HG03060 (cell line): ENCODE results near the gene CNEP1R1.

ENCODE experiments used
- ATAC-seq: cut with Tn5 transposase; IDR thresholded peaks from one replicate; pipeline ENCODE4 v1.9.1; 2021; ENCODE audit warnings: low read depth, moderate number of reproducible peaks; ENCODE audit not compliant: unreplicated experiment

CNEP1R1 gene

DNA sequence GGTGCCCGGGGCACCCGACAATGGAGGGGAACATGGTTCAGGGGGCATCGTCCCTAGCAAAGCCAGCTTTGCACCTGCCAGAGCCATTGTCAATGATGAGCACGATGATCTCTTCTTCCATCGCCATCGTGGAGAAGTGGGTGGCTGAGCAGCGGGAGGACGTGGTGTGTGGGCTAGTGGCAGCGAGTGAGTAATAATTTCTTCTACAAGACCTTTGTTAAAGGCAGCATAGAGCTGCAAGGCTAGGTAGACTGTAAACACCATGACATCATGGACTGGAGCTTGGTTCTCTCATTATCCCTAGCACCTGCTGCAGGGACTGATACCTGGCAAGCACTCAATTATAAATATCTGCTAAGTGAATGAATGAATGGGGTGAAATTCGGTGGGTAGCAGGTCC is 34.1 kb downstream of the CNEP1R1 start:
- ATAC-seq, result no peak

DNA sequence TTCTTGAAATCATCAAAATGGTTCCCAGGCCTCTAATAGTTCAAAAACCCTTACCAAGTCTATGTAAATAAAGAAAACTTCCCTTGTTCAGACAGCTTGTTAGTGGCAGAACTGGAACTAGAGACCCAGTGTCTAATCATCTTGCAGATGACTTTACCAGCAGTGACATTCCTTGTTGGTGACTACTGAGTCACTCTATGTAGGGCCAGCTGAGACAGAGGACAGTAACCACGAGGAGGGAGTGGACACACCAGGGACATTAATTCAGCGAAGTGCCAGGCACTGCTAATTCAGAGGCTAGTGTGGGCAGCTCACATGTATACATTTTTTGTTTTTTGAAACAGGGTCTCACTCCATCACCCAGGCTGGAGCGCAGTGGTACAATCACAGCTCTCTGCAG is 34.6 kb downstream of the CNEP1R1 start:
- ATAC-seq, result no peak

DNA sequence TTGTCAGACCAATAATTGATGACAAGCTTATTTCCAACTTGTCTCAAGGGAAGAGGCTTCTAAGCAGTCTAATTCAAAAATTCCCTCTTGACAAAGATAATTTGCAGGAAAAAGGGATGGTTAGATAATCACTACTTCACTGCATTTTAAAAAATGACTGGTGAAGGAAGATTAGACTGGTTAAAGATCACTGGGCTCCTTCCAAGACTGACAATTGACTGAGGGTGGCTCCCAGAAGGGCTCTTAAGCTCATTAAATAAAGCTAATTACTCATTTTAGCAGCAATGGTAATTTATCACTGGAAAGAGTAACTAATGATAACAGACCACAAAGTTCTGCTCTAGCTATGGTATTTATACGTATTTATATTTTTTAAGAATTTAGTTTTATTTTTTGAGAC is 36.3 kb downstream of the CNEP1R1 start:
- ATAC-seq, result no peak

DNA sequence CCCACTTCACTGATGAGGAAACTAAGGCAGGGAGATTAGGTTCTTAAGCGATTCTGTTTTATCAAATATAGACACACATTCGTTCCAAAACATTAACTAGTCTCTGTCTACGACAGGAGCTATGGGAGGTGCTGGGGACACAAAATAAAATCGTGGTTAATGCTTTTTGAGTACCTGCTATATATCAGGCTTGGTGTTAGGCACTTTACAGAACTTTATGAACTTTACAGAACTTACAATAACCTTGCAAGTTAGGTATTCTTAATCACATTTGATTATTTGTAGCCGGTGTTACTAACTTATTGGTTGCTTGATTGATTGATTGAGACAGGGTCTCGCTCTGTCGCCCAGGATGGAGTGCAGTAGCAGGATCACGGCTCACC is 40.2 kb downstream of the CNEP1R1 start:
- ATAC-seq, result no peak

DNA sequence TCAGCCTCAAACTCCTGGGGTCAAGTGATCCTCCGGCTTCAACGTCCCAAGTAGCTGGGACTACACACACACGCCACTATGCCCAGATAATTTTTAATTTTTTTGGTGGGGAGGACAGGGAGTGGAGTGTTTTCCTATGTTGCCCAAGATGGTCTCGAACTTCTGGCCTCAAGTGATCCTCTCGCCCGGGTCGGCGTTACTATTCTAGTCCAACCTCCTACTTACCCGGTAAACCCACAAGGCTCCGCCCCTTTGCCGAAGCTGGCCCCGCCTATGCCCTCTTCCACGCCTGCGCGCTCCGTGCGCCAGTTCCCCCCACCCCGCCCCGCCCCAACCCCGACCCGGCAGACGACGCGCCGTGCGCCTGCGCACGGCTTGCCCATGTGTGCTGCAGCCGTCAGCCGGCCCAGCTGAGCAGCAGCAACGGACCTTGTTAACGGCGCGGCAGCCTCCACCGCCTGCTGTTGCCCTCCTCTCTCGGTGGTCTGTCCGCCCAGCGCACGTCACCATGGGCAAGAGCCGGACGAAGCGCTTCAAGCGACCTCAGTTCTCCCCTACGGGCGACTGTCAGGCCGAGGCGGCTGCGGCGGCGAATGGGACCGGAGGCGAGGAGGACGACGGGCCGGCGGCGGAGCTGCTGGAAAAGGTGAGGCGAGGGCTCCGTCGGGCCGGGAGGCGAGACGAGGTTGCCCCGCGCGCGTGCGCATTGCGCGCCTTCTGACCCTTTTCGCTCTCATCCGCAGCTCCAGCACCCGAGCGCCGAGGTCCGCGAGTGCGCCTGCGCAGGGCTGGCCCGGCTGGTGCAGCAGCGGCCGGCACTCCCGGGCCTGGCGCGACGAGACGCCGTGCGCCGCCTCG is 40.8 kb downstream of the CNEP1R1 start, which contains the start of gene HEATR3:
Gene HEATR3, plus strand, starts transcription at position 347 of the 858 bp plus-strand sequence. Its CDS starts 162 bp downstream, at position 509.
- ATAC-seq, result peak; percentile 40

DNA sequence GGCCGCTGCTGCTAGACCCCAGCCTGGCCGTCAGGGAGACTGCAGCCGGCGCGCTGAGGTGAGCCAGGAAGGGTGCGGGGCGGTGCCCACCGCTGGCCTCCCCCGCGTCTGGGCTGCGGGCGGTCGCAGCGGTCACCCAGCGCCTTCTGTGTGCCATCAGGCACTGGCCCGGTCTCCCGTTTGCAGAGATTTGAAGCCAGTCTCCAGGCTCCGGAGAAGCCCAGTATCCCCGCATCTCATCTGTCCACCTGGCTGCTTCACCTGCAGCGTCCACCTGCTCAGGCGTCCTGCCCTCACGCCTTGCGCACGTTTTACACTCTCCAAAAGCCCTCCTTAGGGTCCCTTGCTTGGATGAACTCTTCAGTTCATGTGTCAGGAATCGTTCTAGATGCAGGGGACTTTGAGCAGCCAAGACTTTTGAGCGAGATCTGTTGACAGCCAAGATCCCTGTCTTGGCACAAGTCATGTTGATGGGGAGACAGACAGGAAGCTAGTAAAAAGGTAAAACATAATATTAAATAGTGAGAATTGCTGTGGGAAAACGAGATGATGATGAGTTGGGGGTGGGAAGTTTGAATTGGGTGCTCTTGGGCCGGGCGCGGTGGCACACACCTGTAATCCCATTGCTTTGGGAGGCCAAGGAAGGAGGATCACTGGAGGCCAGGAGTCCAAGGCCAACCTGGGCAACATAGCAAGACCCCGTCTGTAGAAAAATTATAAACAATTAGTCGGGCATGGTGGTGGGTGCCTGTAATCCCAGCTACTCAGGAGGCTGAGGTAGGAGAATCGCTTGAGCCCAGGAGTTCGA is 41.7 kb downstream of the CNEP1R1 start:
- peak; percentile 16 for ATAC-seq

DNA sequence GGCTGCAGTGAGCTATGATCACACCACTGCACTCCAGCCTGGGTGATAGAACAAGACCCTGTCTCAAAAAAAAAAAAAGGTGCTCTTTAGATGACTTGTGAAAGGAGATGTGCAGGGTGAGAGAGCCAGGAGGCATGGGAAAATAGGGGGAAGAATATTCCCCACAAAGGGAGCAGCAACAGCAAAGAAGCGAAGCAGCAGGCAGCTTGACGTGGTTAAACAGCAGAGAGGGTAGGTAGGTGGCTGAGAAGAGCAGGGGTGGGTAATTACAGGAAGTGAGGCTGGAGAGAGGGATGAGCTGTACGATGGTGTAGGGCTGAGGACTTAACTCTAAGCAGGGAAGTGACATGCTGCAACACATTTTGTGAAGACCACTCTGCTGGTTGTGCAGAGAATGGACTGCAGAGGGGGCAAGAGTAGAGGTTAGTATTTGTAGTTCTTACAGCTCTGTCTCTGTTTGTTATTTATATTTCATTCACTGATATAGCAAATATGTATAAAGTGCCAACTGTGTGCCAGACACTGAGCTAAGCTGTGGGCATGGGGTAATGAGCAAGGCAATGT is 42.3 kb downstream of the CNEP1R1 start:
- no peak for ATAC-seq

DNA sequence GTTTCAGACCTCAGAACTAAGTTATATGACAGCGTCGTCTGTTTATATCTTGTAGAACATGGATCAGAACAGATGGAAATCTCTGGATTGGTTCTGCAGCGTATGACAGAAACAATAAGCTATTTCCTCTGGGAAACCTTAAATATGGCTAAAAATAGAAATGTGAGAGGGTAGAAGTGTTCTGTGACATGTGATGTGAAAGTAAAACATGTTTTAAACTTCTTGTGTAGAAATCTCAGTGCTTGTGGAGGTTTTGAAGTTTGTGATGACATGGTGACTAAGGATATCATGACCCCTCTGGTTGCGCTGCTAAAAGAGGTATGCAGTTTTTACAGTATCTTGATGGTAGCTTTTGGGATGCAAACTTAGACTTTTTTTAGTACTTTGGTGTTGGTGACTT is 43.5 kb downstream of the CNEP1R1 start:
- no peak for ATAC-seq

DNA sequence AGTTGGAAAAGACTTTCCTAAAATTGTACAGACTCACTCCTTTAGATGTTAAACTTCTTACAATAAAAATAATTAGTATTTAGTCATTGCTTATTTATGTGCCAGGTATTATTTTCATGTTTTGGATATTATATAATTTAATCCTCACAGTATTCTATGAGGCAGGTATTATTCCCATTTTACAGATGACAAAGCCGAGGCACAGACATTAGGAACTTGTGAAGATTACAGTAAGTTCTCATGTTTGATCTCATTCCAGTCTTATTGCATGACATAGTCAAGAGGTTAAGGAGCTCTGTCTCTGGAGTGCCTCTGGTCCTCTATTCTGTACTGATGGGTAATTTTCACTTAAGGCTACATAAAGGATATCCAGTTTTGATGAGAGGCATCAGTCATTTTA is 44.0 kb downstream of the CNEP1R1 start:
- no peak for ATAC-seq

DNA sequence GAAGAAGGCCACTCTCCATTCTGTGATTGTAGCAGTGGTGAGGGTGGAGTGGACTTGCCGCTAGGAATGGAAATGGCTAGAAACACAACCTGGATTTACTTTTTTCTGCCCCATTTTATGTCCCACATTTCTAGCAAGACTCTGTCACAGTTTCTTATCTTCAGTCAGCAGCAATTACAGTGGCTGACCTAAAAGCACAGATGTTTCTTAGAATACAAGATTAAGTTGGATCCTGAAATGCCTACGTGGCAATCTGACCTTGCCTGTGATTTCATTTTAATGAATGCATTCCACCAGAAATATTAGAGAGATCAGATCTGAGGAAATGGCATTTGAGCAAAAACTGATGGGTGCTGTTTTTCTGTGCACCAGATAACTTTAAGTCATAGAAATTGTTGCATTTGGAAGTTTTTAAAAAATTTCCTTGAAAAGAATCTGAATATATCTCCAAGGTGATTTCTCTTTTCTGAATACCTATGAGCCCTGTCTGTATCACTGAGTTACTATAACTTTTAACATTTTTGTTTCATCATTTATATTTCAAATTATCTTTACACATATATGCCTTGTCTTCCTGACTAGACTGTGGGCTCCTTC is 46.1 kb downstream of the CNEP1R1 start:
- no peak for ATAC-seq

DNA sequence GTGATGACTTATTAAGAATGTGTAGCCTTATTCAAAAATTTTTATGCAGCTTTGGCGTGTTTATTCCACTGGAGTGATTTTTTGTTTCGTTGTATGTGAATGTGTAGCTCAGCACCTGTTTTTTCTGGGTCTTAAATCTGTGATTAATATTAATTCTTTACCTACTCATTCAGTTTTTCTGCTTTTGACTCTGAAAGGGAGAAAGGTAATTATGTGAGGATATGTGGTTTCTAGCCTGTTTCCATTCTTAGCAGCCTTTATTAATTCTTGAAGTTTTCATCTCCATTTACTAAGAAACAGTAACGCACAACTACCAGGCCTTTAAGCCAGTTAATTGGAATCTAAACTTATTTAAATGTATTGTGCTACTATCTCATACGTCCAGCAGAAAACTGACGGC is 47.7 kb downstream of the CNEP1R1 start:
- ATAC-seq, result no peak

DNA sequence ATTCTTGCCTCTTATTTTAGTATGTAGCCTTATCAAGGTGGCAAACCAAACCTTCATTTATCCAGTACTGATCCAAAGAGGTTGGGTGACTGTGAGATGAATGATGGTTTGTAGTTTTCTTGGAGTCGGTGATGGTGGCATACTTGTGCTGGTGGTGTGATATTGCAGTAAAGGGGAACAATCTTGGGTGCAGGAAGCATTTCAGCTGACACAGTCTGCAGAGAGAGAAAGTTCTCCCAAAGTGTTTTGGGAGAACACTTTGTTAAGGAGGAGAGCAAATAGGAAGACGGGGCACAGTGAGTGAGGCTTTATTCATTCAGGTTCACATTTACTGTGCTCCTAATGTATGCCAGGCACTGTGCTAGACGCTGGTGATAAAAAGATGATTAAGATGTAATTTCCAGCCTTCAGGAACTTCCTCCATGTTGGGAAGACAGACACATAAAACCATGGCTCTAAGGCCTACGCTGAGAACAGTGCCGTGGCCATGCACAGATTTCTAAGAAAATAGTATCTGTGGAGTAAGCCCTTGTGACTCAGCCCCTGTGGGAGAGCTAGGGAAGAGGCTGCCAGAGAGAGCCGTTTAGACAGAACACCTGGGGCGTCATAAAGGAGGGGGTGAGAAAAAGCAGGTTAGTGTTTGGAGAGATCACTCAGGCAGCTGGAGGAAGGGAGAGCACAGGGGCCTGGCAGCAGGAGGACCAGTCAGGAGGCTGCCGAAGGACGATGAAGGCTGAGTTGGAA is 54.5 kb downstream of the CNEP1R1 start:
- no peak for ATAC-seq

DNA sequence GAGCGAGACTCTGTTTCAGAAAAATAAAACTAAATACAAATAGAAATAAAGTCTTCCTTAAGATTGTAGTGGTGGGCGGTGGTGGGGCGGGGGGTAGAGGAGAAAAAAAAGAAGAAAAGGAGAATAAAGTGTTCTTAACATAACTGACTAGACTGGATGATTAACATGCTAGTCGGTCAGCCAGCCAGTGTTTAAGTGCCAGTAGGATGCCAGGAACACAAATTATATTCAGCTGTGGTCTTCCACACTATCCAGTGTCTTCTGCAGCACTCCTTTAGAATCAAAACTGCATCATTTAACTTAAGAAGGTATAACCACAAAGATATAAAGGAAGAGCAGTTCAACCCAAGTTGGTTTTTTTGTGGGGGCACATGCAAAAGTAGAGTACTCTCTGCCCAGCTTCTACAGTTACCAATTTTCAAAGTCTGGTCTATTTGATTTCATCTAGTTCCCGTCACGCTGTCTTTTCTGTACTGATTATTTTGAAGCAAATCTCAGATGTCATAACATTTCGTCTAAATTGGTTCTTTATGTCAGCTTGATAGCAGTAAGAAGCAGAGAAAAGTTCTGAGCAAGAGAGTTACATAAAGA is 56.5 kb downstream of the CNEP1R1 start:
- no peak for ATAC-seq

DNA sequence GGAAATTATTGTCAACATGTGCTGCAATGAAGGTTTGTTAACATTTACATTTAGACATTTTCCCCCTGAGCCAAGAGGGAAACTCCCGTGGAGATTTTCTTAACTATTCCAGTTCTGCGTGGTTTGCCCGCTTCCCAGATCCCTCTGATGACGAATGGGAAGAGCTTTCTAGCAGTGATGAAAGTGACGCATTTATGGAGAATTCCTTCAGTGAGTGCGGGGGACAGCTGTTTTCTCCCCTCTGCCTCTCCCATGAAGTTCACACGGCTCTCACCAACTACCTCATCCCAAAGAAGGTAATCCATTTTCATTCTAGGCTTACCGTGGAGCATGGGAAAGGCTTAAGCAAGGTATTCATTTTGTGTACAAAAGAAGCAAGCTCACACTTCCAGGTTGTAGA is 59.0 kb downstream of the CNEP1R1 start:
- no peak for ATAC-seq

DNA sequence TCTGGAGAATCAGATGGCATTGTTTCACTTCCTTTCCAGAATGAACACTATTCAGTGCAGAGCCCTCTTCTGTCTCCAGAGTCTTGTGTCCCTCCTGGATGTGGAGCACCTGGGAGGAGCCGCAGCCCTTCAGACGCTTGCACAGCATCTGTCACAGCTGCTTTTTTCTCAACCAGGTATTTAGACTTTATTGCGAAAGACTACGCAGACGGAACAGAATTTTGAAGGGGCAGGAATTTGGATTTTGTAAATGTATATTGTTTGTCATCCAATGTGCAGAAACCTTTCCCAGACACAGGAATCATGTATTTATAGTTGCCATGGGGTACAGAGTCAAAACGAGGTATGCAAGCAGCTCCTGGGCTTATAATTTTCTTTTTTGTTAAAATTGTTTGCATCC is 61.2 kb downstream of the CNEP1R1 start:
- no peak for ATAC-seq
